Adrenal gland (tissue), 12 donors: ENCODE data around the gene SAMD1. TPM values are rescaled to one million over a fixed set of nuclear protein-coding genes. Genes with fewer than 3 reads are reported as not detected.
A peak's percentile ranks its signal among the peaks of the same experiment; 100 is the strongest.

Experiments used
- DNase-seq, 7 donors: peaks; one replicate each; pipeline ENCODE4 v3.0.0-alpha.2; 2019 to 2020
- H3K27ac ChIP-seq, 5 donors: fragments of 200-600 bp; sonication (generic) in 4 of 5; 1 replicate in 3 of 5; 2 replicates in 2 of 5; pipeline versions ENCODE4 v1.5.1 to v1.8.0; 2016 to 2020; ENCODE audit warnings: mild to moderate bottlenecking in 1 of 5
- H3K27me3 ChIP-seq: fragments of 200-600 bp; 2 replicates; pipeline ENCODE4 v1.8.0; 2021
- H3K36me3 ChIP-seq, 2 donors: fragments of 200-600 bp; replicated peaks in 1 of 2; 1 replicate in 1 of 2; 2 replicates in 1 of 2; pipeline versions ENCODE4 v1.5.1 to v1.8.0; 2018 to 2022
- H3K4me1 ChIP-seq, 2 donors: fragments of 200-600 bp; replicated peaks in 1 of 2; 1 replicate in 1 of 2; 2 replicates in 1 of 2; pipeline versions ENCODE4 v1.5.1 to v1.8.0; 2018 to 2021
- H3K4me3 ChIP-seq, 4 donors: fragments of 200-600 bp; sonication (generic) in 3 of 4; one replicate each; pipeline ENCODE4 v1.5.1; 2016 to 2018
- H3K9me3 ChIP-seq, 3 donors: fragments of 200-600 bp; sonication (generic) in 1 of 3; replicated peaks in 1 of 3; 1 replicate in 2 of 3; 2 replicates in 1 of 3; pipeline versions ENCODE4 v1.5.1 to v1.8.0; 2016 to 2021
- POLR2A ChIP-seq, 2 donors: fragments of 450-650 bp; IDR thresholded peaks; one replicate each; pipeline ENCODE4 v1.6.1; 2017; ENCODE audit warnings: antibody characterized with exemption in 2 of 2, mild to moderate bottlenecking in 2 of 2, moderate library complexity in 1 of 2
- WGBS, 4 donors: extraction: QIAGEN DNeasy Blood & Tissue Kit in 2 of 4; methylation state at CpG; one replicate each; pipeline versions ENCODE4 v1.1.5 to v1.1.7; 2013 to 2017; 5-methylcytosine and 5-hydroxymethylcytosine counted together
- intact Hi-C, 2 donors: fragments of 100-400 bp; cut with DNase I; formaldehyde crosslinking; loops; one replicate each; pipeline versions ENCODE4 v1.14.1 to v1.15.0; 2022 to 2023
- polyA plus RNA-seq, 3 donors: library from polyadenylated mRNA; stranded (reverse); fragments of 200-250 nt in 2 of 3; fragments of 350-450 nt in 1 of 3; fragmentation: Illumina TruSeq in 1 of 3; extraction: RNeasy Lipid Tissue Mini Kit (QIAGEN cat#74804) in 1 of 3; gene quantifications; one replicate each; pipeline ENCODE4 v1.2.3, GENCODE V29; 2013 to 2014
- total RNA-seq, 9 donors: library from RNA; depleted of rRNA in 4 of 9; stranded (reverse); fragments of >200 nt in 4 of 9; fragments of 120-200 nt in 1 of 9; fragmentation: NEBNext Ultra II Directional in 1 of 9; extraction: Animal tissue kit (Norgen Biotek cat#: 25700) in 1 of 9; gene quantifications; one replicate each; pipeline versions ENCODE4 v1.1.0 to v1.2.4, GENCODE V29; 2013 to 2023
- TF ChIP-seq, protein P1 (sequence below), 6 experiments: fragments of 450-650 bp in 4 of 6; fragments of 200-600 bp in 2 of 6; sonication (generic) in 1 of 6; IDR thresholded peaks; 1 replicate in 5 of 6; 2 replicates in 1 of 6; pipeline versions ENCODE4 v1.5.1 to v1.8.0; 2016 to 2021; ENCODE audit warnings: antibody characterized with exemption in 6 of 6, mild to moderate bottlenecking in 2 of 6, moderate library complexity in 1 of 6
- donor health status: healthy with polysubstance abuse.
- donor health status: Bipolar disorder and iron deficiency.
- donor health status: DM: yes; HTN: yes; CAD: no.
- donor health status: DM: no; HTN: no; CAD: no.
- donor health status: DM: no; HTN: no; CAD: no.
- donor health status: DM: yes; HTN: yes; CAD: no.

SAMD1 gene
- total and polyA plus RNA-seq, 12 donors = 10.0 to 41.9 (median 27.1) TPM

DNA sequence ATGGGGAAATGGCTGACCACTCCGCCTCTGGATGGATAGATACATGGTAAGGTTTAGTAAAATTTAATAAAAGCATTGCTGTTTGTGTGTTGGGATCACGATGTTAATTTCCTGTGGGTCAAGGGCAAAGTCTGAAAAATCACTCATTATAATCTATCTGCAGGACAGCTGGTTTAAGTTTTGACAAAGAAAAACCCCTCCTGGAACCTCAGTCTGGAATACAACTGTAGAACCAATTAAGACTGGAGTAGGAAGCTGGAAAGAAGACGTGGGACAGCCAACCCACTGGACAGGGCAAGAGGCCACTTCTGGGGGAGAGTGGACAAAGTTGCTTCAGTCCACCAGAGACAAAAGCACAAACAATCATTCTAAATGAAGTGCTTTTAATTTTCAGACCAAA lies 28.6 kb upstream of the SAMD1 start:
- H3K4me1 ChIP-seq = peaks cover 35 to 49% of the 10 kb centered on the region in 2 donors
- 11 to 16% (median 12%) methylated on average over 3 of the region's 3 CpGs for WGBS, 4 donors
- intact Hi-C loops = no loop called here
- TF ChIP-seq, protein P1, sequence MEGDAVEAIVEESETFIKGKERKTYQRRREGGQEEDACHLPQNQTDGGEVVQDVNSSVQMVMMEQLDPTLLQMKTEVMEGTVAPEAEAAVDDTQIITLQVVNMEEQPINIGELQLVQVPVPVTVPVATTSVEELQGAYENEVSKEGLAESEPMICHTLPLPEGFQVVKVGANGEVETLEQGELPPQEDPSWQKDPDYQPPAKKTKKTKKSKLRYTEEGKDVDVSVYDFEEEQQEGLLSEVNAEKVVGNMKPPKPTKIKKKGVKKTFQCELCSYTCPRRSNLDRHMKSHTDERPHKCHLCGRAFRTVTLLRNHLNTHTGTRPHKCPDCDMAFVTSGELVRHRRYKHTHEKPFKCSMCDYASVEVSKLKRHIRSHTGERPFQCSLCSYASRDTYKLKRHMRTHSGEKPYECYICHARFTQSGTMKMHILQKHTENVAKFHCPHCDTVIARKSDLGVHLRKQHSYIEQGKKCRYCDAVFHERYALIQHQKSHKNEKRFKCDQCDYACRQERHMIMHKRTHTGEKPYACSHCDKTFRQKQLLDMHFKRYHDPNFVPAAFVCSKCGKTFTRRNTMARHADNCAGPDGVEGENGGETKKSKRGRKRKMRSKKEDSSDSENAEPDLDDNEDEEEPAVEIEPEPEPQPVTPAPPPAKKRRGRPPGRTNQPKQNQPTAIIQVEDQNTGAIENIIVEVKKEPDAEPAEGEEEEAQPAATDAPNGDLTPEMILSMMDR (IDR thresholded peaks at IDR 0.05) = no peak
- TF ChIP-seq POLR2A (IDR thresholded peaks at IDR 0.05) = no peak
- peak overlapping the region; percentile 89 to 100 (median 97) for H3K27ac ChIP-seq
- DNase-seq = no peak
- no peaks in the 10 kb centered on the region for H3K36me3 ChIP-seq
- no peaks in the 10 kb centered on the region for H3K9me3 ChIP-seq
- H3K27me3 ChIP-seq = no peaks in the 10 kb centered on the region
- peak overlapping the region in 1 of 4 donors; percentile 61 for H3K4me3 ChIP-seq

DNA sequence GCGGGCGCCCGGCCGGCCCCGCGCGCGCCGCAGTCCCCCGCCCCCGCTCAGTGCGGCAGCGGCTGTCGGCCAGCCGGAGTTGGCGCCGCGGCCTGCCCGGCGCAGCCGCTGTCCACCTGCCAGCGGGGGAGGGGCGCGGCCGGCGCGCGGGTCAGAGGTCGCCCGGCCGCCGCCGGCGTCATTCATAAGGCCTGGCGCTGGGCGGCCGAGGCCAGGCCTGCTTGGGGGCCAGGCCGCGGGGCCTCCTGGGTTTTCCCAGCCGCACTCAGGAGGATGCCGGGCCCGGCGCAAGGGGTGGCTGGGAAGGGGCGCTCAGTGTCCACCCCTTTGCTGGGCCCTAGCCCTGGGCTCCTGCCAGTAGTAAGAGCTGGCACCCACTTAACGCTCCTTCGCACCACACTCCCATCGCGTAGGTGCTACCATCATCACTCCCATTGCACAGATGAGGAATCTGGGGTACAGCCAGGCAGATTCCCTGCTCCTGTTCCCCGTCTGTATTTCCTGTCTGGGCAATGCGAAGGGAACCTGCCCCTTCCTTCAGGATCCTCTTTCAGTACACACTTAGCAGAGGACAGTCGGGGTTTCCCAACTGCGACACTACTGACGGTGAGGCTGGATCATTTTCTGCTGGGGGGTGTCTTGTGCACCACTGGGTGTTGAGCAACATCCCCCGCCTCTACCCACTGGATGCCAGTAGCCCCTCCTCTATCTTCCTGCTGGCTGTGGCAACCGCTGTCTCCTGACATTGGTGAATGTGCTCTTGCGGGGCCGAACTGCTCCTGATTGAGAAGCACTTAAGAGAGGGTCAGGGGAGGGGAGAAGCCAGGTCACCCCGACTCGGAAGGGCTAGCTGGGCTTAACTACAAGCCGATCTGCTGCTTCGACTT lies 27.9 kb upstream of the SAMD1 start:
- H3K36me3 ChIP-seq = no peaks in the 10 kb centered on the region
- no peaks in the 10 kb centered on the region for H3K9me3 ChIP-seq
- peak overlapping the region in 2 of 4 donors; percentile 14 to 61 for H3K4me3 ChIP-seq
- H3K27me3 ChIP-seq = no peaks in the 10 kb centered on the region
- peak overlapping the region; percentile 89 to 100 (median 97) for H3K27ac ChIP-seq
- peak; percentile 82 to 97 (median 95) for DNase-seq
- peaks cover 40 to 56% of the 10 kb centered on the region in 2 donors for H3K4me1 ChIP-seq
- intact Hi-C loops = no loop called here
- 1 to 4% (median 2%) methylated on average over 8 to 60 of the region's 61 CpGs for WGBS, 4 donors
- peak; percentile 77 to 79 for TF ChIP-seq POLR2A (IDR thresholded peaks at IDR 0.05)
- TF ChIP-seq, protein P1 (IDR thresholded peaks at IDR 0.05) = peak in 1 of 6 experiments; percentile 11

DNA sequence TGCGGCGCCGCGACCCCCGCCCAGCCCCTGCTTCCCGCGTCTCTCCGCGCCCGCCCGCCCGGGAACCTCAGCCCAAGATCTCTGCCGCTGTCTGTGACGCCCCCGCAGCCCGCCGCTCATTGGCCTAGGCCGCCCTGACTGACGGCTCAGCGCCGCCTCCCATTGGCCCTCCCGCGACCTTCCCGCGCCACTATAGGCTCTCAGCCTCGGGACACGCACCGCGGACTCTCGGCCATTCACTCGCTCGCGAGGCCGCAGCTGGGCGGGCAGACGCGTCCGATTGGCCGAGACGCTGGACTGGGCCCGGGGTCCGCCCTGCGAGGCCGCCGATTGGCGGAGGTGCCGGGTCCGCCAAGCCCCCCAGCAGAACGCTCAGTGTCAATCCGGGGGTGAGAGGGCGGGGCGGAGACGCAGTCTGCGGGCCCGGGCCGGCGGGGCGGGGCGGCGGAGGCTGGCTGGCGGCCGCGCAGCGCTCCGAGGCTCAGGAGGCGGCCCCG lies 27.2 kb upstream of the SAMD1 start, which contains the start of gene PRKACA:
Gene PRKACA, minus strand, starts transcription at position 95 of the 497 bp plus-strand sequence. CDS start 215 bp downstream, outside the sequence.
- Histone ChIP-seq H3K36me3 (no peaks in the 10 kb centered on the region), H3K27me3 (no peaks in the 10 kb centered on the region), H3K4me3 (peak within 1 kb of the TSS; percentile 67 to 95 (median 80)), H3K4me1 (peaks cover 47 to 63% of the 10 kb centered on the region in 2 donors), H3K27ac (peak within 1 kb of the TSS; percentile 89 to 100 (median 97)), H3K9me3 (no peaks in the 10 kb centered on the region)
- intact Hi-C loops = no loop called here
- peak; percentile 98 to 99 (median 99) for DNase-seq
- 1% methylated on average over 55 to 65 of the region's 67 CpGs; no CpG with 5 or more reads in 2 of the 4 donors for WGBS, 4 donors
- TF ChIP-seq POLR2A (IDR thresholded peaks at IDR 0.05) = peak; percentile 46 to 62
- TF ChIP-seq, protein P1 (IDR thresholded peaks at IDR 0.05) = no peak

DNA sequence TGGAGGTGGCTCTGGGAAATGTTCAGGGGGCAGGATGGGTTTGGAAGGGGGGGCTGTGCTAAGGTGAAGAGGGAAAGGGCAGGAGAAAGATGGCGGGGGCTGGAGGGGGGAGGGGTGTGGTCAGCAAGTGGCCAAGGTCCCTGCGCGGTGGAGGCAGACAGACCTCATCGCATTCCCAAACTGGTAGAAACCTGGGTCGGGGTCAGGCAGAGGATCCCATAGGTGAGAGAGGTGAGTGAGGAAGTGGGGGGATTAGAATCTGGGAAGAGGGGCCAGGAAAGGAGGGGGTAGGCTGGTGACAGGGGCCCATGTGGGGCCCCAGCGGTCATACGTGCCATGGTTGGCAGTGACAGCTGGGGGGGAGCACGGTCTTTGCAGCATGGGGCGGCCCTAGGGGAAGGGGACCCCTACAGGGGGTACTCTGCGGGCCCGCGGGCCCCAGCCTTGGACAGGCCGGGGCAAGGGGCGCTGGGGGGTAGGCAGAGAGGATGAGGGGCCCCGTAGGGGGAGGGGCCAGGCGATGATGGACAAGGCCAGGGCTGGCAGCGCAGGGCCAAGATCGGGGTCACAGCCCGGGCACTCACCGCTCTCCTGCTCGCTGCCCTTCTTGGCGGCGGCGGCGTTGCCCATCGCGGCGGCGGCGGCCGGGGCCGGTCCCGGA lies 26.5 kb upstream of the SAMD1 start:
- H3K4me3 ChIP-seq = peak overlapping the region; percentile 67 to 95 (median 80)
- intact Hi-C loops = no loop called here
- H3K27me3 ChIP-seq = no peaks in the 10 kb centered on the region
- H3K36me3 ChIP-seq = no peaks in the 10 kb centered on the region
- H3K27ac ChIP-seq = peak overlapping the region; percentile 32 to 100 (median 86)
- H3K4me1 ChIP-seq = peaks cover 54 to 70% of the 10 kb centered on the region in 2 donors
- H3K9me3 ChIP-seq = no peaks in the 10 kb centered on the region
- TF ChIP-seq POLR2A (IDR thresholded peaks at IDR 0.05) = no peak
- TF ChIP-seq, protein P1 (IDR thresholded peaks at IDR 0.05) = no peak
- DNase-seq = peak; percentile 55 to 78 (median 65)
- WGBS, 4 donors = 0 to 1% (median 1%) methylated on average over 12 to 33 of the region's 33 CpGs
